Islet of Langerhans (tissue), 1 donor: ENCODE results near the gene COL4A1.
A peak's percentile ranks its signal among the peaks of the same experiment; 100 is the strongest.

Experiments used
- FAIRE-seq: peaks from one replicate; lab custom pipeline; 2011; peaks lifted over from hg19 to GRCh38; lab: Jason Lieb, UNC

The COL4A1 gene

DNA sequence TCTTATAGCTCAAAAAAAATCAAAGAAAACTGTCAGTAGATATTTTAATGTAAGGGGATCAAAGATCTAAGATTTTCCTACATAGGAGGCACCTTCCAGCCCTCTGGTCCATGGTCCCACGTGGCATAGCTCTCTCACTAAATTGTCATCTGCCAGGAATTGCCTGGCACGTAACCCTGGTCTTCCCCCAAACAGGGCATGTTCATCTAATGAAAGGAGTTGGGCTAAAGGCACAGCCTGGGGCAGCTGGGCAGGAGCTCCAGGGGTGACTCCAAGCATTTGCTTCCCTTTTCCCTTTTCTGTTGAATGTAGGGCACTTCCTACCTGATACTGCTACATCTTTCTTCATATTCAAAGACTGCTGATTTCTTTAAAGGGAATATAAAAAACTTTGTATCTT, 148.7 kb downstream of the COL4A1 start:
- FAIRE-seq, result no peak

DNA sequence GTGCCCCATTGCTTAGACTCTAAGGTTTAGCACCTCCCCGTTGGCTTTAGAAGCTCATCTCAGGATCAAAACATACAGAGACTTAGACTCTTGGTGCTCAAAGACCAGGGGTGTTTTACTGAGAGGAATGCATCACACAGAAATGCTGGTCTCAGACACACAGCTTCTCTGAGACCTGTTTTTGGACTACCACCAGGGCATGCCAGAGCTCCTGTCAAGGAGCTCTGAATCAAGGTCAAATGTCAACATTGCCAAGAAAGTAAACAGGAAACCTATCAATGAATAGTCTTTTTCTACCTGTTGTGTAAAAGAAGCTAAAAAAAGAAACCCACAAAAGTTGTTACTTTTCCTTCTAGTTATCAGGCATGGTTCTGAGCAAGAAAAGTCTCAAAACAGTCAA, 149.2 kb downstream of the COL4A1 start:
- FAIRE-seq, result no peak

DNA sequence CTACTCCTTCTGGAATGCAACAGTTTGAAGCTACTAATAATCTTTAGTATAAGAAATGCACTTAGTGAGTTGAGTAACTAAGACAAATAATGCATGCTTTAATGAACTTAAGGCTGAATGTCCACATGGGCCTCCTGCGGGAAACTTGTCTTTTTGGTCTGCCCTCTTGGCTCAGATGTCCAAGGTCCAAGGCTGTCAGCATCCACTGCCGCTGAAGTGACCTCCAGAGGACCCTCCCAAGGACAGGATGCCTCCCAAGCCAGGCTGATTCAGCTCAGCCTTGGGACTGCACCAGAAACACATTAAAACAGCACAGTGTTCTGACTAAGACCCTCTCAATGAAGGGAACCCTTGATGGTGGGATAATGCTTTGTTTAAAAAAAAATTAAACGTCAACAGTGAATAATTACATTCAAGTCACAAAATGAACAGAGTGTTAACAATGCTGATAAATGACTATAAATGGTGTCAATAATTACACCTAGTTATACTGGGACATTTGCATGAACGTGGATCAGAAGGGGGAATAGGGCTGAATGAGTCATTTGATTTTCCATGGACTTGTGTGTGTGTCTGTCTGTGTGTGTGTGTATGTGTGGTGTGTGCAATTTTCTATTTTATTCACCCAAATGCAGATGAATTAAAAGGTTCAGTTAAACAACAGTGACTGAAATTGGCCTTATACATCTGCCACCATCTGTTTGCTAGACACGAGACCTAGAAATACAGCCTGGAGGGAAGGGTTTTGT, 150.5 kb downstream of the COL4A1 start:
- FAIRE-seq, result no peak

DNA sequence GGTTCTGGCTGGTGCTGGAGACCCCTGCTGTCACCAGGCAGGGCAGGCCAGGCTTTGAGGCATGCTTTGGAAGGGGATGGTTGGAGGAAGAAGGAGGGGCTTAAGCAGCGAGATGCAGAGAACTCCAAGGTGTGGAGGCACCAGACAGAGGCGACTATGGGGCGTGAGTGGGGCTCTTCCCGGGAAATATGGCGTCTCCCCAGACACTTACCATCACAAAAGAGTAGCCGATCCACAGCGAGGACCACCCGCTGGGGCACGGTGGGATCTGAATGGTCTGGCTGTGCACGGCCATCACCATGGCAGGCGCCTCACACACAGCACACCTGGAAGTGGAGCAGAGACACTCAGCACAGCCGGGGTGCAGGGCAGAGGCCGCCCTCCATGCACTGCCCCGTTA, 151.9 kb downstream of the COL4A1 start:
- FAIRE-seq, result no peak

DNA sequence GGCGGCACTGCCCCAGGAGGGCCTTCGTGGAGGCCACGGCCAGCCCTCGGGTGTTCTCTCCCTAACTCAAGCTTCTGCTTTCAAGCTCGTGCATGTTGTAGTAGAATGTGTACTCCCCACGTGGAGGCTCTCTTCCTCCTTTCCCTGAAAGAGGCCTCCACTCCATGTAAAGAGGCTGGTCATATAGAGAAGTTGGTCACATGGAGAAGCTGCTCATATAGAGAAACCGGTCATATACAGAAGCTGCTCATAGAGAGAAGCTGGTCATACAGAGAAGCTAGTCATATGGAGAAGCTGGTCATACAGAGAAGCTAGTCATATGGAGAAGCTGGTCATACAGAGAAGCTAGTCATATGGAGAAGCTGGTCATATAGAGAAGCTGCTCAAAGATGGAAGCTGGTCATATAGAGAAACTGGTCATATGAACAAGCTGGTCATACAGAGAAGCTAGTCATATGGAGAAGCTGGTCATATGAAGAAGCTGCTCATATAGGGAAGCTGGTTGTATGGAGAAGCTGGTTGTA, 152.5 kb downstream of the COL4A1 start:
- no peak for FAIRE-seq

DNA sequence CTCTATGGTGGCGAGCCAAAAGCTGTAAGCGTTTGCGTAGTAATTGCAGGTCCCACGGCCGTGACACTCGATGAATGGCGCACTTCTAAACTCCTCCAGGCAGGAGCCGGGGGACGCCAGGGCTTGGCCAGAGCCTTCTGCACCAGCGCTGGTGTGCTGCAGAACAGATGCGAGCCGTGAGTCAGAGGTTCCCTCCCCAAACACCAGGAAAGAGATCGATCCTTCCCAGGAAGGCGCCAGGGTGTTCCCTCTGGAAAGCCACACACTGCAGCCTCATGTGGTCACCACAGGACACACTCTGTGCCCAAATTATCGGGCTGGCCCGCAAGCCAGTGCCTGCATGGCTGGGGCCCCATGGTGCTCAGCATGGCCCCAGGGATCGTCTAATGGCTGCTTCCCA, 154.6 kb downstream of the COL4A1 start:
- no peak for FAIRE-seq

DNA sequence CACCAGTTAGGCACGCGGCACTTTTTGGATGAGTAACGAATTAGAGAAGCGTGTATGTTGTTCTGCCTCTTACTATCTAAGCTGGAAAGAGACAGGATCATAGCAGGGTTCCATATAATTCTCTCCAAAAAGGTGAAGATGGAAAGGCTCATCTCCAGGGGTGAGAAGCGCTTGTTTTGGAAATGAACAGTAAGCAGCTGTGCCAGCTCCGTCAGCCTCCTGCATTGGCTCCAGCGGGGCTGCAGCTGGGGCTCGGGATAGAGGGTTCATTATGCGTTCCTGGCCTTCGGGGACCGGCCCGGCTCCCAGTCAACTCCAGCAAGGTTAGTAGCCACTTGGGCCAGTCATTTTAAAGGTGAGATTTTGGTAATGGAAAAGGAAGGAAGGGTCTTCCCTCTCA, 155.5 kb downstream of the COL4A1 start:
- no peak for FAIRE-seq

DNA sequence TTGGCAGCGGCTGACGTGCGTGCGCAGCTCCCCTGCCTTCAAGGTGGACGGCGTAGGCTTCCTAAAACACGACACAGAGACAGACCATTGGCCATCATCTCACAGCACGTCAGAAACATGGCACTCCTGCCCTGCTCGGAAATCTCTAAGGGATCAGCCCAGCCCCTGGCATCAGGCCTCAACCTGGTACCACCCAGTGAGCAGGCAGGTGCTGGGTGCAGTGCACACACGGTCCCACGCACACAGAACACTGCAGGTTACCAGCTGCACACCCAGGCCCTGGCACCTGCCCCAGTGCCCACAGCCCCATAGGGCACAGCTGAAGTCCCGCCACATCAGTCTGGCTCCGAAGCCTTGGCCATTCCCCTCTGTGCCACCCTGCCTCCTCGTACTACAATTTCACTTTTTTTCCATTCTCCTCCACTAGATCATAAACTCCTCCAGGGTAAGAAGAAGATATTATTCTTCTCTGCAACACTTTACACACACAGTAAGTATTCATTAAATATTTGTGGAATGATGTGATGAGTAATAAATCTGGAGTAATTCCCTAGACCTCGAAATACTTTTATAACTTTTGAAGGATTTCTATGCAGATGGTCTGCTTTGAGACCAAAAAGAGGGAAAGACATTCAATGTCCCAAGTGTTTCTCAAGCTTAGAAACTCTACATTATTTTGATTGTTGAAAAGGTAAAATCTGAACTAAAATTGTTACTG, 156.4 kb downstream of the COL4A1 start:
- no peak for FAIRE-seq

DNA sequence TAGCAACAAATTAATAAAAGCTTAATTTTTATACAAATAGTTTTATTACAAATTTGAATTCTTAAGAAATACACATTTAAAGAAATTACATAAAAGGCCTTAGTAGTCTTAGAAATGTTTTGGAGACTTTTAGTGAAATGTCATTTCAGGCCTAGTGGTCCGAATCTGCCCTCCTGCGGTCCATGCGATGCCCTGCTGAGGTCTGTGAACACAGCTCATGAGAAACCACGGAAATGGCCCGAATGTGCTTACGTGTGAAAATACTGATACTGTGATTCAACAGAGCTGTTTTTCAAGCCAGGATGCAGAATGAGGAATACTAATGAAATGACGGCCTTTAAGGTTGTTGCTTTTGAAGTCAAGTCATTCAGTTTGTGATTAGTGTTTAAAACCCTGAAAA, 157.9 kb downstream of the COL4A1 start:
- no peak for FAIRE-seq

DNA sequence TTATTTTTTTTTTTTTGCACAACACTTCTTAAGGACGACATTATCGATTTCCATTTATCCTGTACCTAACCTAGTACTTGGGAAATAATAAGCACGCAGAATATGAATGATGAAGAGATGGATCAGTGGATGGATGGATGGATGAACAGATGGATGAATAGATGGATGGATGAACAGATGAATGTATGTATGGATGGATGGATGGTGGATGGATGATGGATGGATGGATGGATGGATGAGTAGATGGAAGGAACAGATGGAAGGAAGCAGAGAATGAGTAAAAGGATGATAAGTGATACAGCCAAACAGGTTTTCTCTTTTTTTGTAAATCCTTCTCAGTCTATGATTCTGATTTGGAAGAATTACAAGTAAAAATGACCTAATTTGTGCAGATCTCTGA, 166.9 kb downstream of the COL4A1 start:
- FAIRE-seq, result no peak

DNA sequence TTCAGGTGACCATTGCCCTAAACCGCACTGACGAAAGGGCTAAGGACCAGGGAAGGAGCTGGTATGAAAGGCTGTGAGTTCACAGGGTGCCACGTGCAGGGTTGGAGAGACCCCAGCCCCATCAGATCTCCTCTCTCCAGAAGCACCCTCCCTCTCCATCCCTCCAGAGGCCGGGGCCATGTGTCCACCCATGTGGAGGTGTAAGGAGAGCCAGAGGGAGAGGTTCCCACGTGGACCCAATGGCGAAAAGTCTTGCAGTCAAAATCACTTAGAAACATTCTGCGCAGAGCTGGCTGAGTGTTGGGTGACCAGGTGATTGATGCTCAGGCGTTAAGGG, 168.3 kb downstream of the COL4A1 start:
- no peak for FAIRE-seq

DNA sequence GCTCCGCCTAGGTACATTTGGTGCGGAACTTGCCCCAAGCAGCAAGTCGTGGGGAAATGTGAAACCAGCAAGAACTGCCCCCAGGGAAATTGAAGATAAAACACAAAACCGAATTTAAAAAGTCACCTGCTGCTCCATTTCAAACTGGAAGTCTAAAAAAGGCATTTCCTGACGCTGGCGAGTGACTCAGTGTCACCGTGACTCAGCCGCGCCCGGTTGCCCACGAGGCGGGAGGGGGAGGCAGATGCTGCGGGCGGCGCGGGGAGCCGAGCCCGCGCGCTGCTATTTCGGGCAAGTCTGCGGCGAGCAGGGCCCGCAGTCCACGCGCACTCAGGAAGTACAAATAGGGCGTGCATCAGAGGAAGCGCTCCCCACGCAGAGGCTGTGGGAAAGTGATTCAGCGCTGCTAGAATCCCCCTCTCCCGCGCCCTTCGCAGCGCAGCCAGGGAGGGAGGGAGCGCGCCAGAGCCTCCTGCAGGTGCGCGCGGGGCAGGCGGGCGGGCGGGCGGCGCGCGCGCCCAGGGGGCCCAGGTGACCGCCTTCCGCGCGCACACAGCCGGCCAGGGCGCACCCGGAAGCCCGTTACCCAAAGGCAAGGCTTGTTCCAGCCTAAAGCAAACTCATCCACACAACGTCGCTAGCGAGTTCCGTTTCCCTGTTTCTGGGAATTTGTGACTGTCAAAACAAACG, 168.8 kb downstream of the COL4A1 start:
- FAIRE-seq, result no peak

DNA sequence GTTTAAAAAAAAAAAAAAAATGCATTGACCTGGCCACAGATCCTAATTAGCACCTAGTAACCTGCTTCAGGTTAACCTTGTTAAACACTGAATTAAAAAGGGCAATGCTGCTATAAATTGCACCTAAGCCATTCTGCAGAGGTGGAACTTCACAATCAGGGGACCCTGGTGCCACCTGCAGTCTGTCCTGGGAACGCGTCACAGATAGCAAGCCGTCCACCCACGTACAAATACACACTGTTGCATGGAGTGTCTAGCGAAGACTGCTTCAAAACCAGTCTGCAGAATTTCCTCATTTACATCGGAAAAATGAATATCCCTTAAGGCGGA, 169.3 kb downstream of the COL4A1 start:
- peak; percentile 91 for FAIRE-seq

DNA sequence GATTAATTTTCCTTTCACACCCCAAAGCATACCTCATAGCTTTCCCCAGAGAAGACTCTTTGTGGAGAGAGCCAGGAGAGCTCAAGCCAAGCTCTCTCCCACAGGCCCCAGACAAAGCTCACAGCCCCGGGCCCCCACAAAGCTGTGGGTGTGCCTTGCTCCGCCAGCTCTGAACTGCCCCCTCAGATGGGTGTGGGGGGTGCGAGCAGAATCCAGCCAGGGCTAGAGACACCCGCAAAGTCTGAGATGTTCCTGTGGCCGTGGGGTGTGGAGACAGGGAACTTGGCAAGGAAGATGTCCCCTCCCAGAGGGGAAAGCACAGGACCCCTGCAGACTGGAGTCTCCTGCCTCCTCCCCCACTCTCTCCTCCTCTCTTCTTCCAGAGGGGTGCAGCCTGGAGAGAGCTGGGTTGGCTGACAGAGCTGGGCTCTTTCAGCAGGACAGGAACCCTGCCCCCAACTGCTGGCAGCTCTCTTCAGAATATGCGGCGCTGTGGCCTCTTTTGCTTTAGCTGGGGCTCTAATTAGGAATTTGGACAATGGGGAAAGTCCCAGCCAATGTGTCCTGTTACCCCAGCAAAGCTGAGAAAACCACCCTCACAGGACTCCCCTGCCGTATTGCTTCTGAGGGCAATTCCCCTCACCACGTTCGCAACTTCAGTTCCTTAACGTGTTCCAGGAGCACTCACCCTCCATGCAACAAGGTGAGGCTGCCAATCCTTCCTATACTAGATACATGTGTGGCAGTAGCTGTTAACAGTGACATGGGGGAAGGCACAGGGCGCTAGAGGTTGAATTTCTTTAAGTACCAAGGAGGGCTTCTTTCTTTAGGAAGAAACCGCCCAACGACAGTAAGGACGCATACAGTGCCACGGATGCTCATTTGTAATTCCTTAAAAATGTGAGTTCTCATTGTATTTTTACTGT, 170.0 kb downstream of the COL4A1 start:
- no peak for FAIRE-seq

DNA sequence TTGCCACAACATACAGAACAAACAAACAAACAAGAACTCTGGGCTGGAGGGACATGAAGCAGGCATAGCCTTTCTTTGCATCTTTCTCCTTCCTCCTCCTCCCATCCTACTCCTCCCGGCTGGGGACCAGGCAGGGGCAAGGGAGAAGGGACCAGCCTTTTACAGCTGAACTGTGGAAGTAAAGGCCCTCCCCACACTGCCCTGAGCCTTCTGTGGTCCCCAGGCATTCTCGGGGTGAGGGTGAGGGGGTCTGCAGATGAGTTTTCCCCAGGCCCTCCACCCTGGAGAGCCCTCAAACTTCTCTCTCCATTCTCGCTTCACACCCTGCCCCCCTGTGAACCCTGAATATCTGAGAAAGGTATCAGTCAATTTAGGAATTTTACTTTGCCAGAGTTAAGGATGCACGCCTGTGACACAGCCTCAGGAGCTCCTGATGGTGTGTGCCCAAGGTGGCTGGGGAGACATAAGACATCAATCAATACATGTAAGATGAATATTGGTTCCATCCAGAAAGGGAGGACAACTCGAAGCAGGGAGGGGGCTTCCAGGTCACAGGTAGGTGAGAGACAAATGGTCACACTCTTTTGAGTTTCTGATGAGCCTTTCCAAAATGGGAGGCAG, 170.9 kb downstream of the COL4A1 start:
- FAIRE-seq, result no peak

DNA sequence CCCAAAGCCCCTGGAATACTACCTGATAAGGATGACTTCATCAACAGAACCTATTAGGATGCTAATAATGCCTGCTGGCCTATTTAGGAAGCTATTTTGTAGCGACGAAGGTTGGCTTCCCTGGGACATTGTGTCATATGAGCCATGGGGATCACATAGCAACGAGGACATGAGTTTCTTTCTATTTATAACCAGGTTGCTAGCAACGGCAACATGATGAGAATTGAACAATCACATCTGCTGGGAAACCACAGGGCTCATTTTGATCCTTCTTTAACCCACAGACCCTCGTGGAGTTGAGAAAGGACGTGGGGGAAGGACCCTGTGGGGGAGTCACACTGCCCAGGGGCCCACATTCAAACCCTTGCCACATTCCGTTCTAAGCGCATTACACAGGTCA, 172.2 kb downstream of the COL4A1 start:
- FAIRE-seq, result peak; percentile 92

DNA sequence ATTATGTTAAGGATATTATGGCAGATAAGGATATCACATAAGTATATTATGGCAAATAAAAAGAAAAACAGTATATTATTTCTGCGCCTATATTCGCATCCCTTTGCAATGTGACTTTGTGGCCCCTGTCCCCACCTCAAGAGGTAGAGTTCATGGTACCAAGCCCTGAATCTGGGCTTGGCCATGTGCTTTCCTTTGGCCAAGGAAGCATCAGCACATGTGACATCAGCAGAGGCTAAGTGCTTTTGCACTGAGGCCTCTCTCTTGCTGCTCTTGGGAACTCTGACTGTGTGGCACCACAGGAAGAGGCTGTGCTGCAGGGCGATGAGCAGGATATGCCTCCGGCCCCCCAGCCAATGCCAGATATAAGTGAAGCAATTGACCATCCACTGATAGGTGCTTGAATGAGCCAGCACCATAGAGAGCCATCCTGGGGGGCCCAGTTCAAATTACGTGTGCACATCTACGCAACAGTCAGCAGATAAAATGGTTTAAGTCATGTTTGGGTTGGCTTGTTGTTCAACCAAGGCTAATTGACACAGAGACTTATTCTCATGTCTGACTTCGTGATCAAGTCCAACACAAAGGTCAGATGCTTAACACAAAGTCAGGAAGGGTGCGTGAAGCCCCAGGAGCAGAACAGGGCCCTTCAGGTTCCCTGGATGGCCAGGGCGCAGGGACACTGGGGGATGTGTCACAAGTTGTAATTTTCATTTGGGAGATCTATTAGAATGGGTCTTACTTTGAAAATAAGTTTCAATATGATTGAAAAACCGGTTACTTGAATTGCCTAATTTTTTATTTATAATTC, 173.3 kb downstream of the COL4A1 start:
- FAIRE-seq, result no peak

DNA sequence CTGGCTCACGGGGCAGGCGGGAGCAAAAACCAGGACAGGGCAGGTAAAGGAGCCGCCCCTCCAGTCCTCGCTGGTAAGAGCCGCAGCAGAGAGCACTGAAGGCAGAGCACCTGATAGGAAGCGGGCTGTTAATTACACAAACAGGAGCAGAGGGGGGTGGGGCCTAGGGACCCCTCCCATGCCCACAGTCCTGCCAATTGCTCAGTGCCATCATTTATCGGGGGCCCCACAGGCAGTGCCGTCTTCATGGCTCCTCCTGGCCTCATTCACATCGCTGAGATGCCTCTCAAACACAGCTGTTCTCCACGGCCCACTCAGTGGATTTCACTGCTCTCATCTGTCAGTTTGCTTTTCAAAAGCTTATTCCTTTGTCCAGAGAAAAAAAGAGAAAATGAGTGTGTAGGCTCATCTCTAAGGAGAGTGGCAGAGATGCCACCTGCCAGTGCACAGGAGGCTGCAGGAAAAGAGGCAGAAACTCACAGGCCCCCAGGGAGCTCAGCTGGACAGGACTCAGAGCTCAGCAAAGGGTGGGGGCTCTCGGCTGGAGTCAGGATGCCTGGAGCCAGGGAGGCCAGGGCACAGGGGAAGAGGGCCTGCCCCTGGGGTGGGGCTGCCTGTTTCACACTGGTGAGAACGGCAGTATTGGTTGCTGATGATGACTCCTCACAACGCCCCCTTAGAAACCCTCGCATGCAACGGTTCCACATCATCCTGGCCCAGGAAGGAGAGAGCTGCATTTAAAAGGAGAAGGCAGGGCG, 174.6 kb downstream of the COL4A1 start:
- FAIRE-seq, result no peak

DNA sequence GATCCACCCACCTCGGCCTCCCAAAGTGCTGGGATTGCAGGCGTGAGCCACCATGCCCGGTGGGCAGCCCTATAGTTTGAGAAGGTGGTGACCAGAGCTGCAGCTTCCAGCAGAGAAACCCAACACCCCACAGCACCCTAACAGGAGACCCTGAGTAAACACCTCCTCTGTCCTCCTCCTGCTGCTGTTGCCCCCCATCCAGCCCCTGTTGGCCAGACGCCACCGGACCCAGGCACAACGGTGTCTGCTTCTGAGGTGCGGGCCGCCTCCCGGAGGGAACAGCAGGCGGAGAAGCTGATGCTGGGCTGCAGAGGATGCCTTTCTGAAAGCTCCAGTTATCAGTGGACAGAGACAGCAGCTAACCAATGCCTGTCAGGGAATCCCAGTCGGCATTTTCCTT, 175.5 kb downstream of the COL4A1 start:
- no peak for FAIRE-seq

DNA sequence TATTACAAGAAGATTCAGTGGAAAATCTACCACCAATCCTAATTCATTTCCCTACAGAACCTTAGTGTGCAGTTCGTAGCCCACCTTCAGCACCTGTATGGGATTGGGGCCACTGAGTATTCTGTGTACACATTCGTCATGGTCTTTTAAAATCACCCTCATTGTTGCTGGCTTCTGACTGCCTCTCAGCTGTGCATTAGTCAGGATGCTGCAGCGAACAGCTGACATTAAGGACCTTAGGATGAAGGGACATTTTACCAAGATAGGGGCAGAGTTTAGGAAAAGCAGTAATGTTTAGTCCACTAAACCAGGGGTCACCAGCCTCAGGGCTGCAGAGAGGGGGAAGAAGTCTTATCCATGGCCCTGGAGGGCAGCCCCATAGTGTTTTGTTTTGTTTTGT, 176.5 kb downstream of the COL4A1 start:
- no peak for FAIRE-seq
